ENCODE data around the gene SEMA5A.
"Not testable (repeated sequence)": the region's sequence is repeated elsewhere in the genome, so short reads cannot be mapped to it uniquely, and the experiment has no call there.

Gene SEMA5A

DNA sequence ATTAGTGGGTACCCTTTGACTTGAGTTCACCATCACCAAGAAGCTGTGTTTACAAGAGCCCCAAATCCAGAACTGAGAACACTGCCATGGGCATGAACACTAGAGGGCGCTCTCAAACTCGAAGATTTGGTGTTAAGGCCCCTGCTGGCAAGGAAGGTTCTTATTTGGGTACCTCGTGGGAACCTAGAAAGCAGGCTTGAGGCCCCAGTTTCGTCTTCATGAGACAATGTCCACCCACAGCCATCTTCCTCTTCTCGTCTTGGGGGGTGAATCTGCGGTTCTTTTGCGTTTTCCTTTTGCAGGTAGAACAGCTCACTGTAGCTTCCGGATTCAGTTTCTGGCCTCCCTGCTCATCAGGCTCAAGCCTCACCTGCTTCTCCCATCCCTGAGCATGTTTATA, 184.0 kb downstream of the SEMA5A start:
- Histone ChIP-seq H3K9ac (ENCODE audit: low read depth, low read length) (no peak overlapping the region), H3K9me3 (ENCODE audit: control insufficient read depth, insufficient read depth, low read length) (no peaks in the 10 kb centered on the region), H3K4me1 (ENCODE audit: insufficient read depth, low read length) (peaks cover 6% of the 10 kb centered on the region), H3K36me3 (ENCODE audit: insufficient read depth, low read length) (no peaks in the 10 kb centered on the region)

DNA sequence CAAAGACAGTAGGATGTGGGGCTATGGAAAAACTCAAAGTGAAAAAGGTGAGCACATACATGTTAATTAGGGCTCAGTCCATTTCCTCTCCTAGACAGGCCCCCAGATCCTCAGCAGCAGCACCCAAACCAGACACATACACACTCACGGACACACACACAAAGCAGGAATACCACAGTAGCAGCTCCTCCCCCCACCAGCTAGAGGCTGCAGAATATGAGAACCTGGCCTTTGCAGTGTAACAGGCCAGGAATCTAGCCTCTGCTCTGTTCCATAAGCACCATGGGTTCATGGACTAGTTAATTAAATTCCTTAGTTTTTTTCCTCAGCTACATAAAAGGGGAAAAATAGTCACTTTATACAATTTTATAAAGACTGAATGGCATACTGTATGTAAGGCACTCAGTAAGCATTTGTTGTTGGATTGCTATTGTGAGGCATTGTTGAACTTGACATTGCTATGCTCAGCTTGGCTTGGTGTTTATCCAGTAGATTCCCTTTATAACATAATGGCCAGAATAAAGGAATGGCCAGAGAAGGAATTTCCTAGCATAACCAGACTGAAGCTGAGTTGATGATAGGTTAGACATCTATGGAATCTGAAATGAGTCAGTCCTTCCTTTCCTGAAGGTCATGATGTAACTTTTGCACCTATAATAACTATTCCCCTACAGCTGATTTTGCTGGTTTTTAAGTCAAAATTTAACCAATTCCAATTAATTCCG, 186.8 kb downstream of the SEMA5A start:
- Histone ChIP-seq H3K9me3 (ENCODE audit: control insufficient read depth, insufficient read depth, low read length) (no peaks in the 10 kb centered on the region), H3K9ac (ENCODE audit: low read depth, low read length) (no peak overlapping the region), H3K4me1 (ENCODE audit: insufficient read depth, low read length) (no peaks in the 10 kb centered on the region; the same call in 1 of the 2 replicates), H3K36me3 (ENCODE audit: insufficient read depth, low read length) (no peaks in the 10 kb centered on the region)

GRCh38 chr5:9356351-9356825, 189.5 kb downstream of the SEMA5A start:
- Histone ChIP-seq H3K4me1 (ENCODE audit: insufficient read depth, low read length) (no peaks in the 10 kb centered on the region; the same call in 1 of the 2 replicates), H3K9me3 (ENCODE audit: control insufficient read depth, insufficient read depth, low read length) (no peaks in the 10 kb centered on the region), H3K36me3 (ENCODE audit: insufficient read depth, low read length) (no peaks in the 10 kb centered on the region), H3K9ac (ENCODE audit: low read depth, low read length) (no peak overlapping the region)

GRCh38 chr5:9354336-9355081, 191.4 kb downstream of the SEMA5A start:
- Histone ChIP-seq H3K9ac (ENCODE audit: low read depth, low read length) (no peak overlapping the region), H3K4me1 (ENCODE audit: insufficient read depth, low read length) (no peaks in the 10 kb centered on the region; the same call in 1 of the 2 replicates), H3K36me3 (ENCODE audit: insufficient read depth, low read length) (no peaks in the 10 kb centered on the region), H3K9me3 (ENCODE audit: control insufficient read depth, insufficient read depth, low read length) (no peaks in the 10 kb centered on the region)

DNA sequence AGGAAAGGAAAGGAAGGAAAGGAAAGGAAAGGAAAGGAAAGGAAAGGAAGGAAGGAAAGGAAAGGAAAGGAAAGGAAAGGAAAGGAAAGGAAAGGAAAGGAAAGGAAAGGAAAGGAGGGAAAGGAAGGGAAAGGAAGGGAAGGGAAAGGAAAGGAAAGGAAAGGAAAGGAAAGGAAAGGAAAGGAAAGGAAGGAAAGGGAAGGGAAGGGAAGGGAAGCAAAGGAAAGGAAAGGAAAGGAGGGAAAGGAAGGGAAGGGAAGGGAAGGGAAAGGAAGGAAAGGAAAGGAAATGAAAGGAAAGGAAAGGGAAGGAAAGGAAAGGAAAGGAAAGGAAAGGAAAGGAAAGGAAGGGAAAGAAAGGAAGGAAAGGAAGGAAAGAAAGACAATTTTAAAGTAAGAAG, 192.8 kb downstream of the SEMA5A start:
- not testable (repeated sequence) for H3K4me1 ChIP-seq (ENCODE audit: insufficient read depth, low read length); H3K36me3 ChIP-seq (ENCODE audit: insufficient read depth, low read length); H3K9me3 ChIP-seq (ENCODE audit: control insufficient read depth, insufficient read depth, low read length); H3K9ac ChIP-seq (ENCODE audit: low read depth, low read length)

DNA sequence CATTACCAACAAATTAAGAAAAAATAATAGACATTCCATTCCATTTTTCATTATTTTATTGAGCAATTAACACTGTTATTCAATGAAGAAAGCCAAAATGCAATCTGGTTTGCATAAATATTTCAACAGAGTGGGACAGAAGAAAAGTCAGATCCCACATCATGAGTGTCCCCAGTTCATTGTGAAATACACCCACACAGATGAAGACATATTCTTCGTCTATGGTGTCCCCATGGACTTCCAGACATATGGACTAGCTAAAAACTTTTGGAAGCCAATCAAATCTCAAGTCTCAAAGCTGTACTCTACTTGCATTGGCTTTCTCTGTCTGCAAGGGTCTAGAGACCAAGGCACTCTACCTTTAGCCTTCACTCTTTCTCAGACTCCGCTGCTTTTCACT, 194.3 kb downstream of the SEMA5A start:
- no peaks in the 10 kb centered on the region for H3K36me3 ChIP-seq (ENCODE audit: insufficient read depth, low read length)
- no peaks in the 10 kb centered on the region for H3K9me3 ChIP-seq (ENCODE audit: control insufficient read depth, insufficient read depth, low read length)
- H3K9ac ChIP-seq (ENCODE audit: low read depth, low read length) = no peak overlapping the region
- no peaks in the 10 kb centered on the region for H3K4me1 ChIP-seq (ENCODE audit: insufficient read depth, low read length)

GRCh38 chr5:9350301-9350797, 195.5 kb downstream of the SEMA5A start:
- Histone ChIP-seq H3K4me1 (ENCODE audit: insufficient read depth, low read length) (no peaks in the 10 kb centered on the region), H3K36me3 (ENCODE audit: insufficient read depth, low read length) (no peaks in the 10 kb centered on the region), H3K9ac (ENCODE audit: low read depth, low read length) (no peak overlapping the region), H3K9me3 (ENCODE audit: control insufficient read depth, insufficient read depth, low read length) (no peaks in the 10 kb centered on the region)

GRCh38 chr5:9348401-9348996, 197.4 kb downstream of the SEMA5A start:
- H3K9me3 ChIP-seq (ENCODE audit: control insufficient read depth, insufficient read depth, low read length) = no peaks in the 10 kb centered on the region
- no peak overlapping the region for H3K9ac ChIP-seq (ENCODE audit: low read depth, low read length)
- no peaks in the 10 kb centered on the region for H3K4me1 ChIP-seq (ENCODE audit: insufficient read depth, low read length)
- no peaks in the 10 kb centered on the region for H3K36me3 ChIP-seq (ENCODE audit: insufficient read depth, low read length)

DNA sequence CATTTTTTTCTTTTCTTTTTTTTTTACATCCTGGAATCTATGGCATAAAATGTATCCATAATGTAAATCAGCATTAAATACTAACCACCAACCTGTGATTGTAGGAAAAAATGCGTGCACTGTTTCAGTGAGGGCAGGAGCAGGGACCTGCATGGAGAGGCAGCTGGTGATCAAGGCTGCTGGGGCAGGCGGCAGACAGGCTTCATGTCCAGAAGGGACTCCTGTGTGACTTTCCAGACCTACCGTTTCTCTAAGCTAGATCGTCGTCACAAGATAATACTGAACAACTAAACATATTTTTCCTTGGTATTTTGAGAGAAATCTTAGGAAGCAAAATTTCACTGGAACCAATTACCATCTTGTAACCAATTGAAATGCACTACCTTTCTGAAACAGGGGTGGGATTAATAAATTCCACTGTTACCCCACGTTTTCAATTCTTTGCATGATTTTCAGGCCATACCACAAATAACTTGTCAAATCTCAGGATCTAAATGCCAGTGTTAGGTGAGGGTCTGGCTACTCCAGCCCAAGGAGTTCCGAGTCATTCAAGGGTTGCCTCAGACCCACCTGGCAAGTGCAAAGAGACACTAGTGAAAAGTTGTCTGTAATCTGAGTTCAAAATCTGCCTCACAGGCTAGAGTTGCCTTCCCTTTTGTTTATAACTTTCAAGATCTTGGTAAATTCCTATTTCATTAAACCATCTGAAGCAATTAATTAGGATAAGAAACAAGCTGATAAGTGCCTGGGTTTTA, 198.2 kb downstream of the SEMA5A start:
- H3K9ac ChIP-seq (ENCODE audit: low read depth, low read length) = no peak overlapping the region
- H3K36me3 ChIP-seq (ENCODE audit: insufficient read depth, low read length) = no peaks in the 10 kb centered on the region
- no peaks in the 10 kb centered on the region for H3K9me3 ChIP-seq (ENCODE audit: control insufficient read depth, insufficient read depth, low read length)
- H3K4me1 ChIP-seq (ENCODE audit: insufficient read depth, low read length) = no peaks in the 10 kb centered on the region; the same call in 1 of the 2 replicates

DNA sequence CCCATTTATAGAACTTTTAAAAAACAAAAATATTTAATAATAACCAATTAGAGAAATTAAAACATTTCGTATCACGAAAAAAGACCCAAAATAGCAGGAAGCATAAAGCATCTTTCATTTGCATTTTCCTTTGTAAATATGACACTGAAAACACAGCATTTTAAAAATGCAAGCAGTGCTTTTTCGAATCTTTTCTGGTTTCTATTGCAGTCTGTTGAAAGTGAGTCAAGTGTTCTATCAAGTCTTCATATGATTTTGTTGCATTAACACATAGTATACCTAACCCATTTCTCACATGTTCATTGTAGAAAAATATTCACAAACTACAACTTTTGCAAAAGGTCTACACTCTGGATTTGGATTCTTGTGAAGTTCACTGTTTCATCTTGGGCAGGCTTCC, 198.8 kb downstream of the SEMA5A start:
- Histone ChIP-seq H3K4me1 (ENCODE audit: insufficient read depth, low read length) (no peaks in the 10 kb centered on the region; the same call in 1 of the 2 replicates), H3K9ac (ENCODE audit: low read depth, low read length) (no peak overlapping the region), H3K36me3 (ENCODE audit: insufficient read depth, low read length) (no peaks in the 10 kb centered on the region), H3K9me3 (ENCODE audit: control insufficient read depth, insufficient read depth, low read length) (no peaks in the 10 kb centered on the region)

GRCh38 chr5:9344751-9345240, 201.1 kb downstream of the SEMA5A start:
- Histone ChIP-seq H3K9me3 (ENCODE audit: control insufficient read depth, insufficient read depth, low read length) (no peaks in the 10 kb centered on the region), H3K36me3 (ENCODE audit: insufficient read depth, low read length) (no peaks in the 10 kb centered on the region), H3K9ac (ENCODE audit: low read depth, low read length) (no peak overlapping the region), H3K4me1 (ENCODE audit: insufficient read depth, low read length) (no peaks in the 10 kb centered on the region; the same call in 1 of the 2 replicates)

DNA sequence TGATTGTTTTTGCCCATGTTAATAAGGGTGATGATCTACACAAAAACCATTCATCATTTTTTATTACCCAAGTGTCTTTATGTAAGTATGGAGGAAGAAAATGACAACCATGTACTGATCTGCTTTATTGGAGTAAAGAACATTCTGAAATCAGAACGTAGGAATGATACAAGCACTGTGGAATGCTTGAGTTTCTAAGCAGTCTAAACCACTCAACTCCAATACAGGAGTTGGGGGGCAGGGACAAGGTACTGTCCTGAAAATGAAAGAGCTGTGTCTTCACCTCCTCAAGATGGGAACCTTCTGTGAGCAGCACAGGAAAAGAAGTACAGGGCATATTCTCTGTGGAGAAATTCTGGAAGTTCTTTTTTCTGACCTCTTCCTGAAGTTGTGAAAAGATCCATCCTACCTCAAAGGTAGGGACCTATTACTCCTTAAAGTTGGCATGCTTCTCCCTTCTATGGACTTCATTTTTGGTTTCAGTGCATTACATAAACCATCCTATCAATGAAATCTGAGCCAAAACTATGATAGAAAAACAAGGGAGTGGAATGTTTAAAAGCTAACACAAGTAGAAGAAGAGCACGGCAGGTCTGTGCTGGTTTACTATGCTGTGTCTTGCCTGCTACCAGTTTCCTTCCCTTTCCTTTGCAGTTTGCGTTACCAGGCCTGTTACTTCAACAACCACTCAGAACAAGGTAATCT, 202.6 kb downstream of the SEMA5A start:
- no peak overlapping the region for H3K9ac ChIP-seq (ENCODE audit: low read depth, low read length)
- H3K36me3 ChIP-seq (ENCODE audit: insufficient read depth, low read length) = no peaks in the 10 kb centered on the region
- no peaks in the 10 kb centered on the region; the same call in 1 of the 2 replicates for H3K4me1 ChIP-seq (ENCODE audit: insufficient read depth, low read length)
- no peaks in the 10 kb centered on the region for H3K9me3 ChIP-seq (ENCODE audit: control insufficient read depth, insufficient read depth, low read length)

- no peaks in the 10 kb centered on the region for H3K36me3 ChIP-seq (ENCODE audit: insufficient read depth, low read length)
Measured at GRCh38 chr5:9342161-9342787, 203.6 kb downstream of the SEMA5A start.

More at GRCh38 chr5:9342161-9342787, 203.6 kb downstream of the SEMA5A start:
- Histone ChIP-seq H3K9me3 (ENCODE audit: control insufficient read depth, insufficient read depth, low read length) (no peaks in the 10 kb centered on the region), H3K4me1 (ENCODE audit: insufficient read depth, low read length) (no peaks in the 10 kb centered on the region; the same call in 1 of the 2 replicates), H3K9ac (ENCODE audit: low read depth, low read length) (no peak overlapping the region)

Data from ES-I3 (cell line).